Measurements from ENCODE around the gene AASDHPPT.

The AASDHPPT gene

DNA sequence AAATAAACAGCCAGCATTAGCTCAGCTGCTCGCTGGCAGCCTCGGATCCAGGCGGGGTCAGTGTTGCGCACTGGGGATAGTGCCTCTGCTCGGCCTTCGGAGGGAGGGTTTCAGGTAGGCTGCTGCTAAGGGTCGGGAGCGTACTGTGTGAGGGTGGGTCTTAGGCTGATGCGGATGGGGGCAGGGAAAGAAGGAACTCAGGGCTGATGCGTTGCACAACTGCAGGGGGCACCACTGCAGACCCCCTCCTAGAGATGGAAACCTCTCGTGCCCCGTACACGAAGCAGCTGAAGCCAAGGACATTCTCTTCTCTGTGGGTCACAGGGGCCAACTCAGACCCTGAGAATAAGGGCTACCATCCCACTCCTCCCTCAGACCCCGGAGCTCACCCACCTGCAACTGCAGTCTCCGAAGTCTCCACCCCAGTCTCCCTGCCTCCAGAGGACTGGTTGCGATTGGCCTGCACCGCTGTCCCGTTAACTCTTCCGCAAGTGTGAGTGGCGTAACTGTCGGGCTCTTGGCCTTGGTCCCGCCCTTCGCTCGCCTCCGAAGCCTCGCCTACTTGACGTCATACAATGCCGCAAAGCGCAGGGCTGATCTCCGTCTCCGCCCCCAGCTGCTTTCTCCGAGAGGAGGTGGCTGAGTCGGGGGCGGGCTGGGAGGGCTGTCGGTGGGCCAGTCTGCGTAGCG is 398 bp upstream of the AASDHPPT start, which contains the start of gene KBTBD3:
TSS of gene KBTBD3 (minus strand) at position 429 of the 690 bp plus-strand sequence. CDS start 18,250 bp downstream, outside the sequence.
- ChIA-PET POLR2A (interaction anchor here (0.8 kb wide), 1 partner anchor 14 kb away, joined by 4 read pairs; no protein-coding TSS in a partner anchor), CTCF (interaction anchor here (0.6 to 3.5 kb wide), 9 partner anchors 10 to 58 kb away, joined by 3 to 26 read pairs (median 4); no protein-coding TSS in a partner anchor)

DNA sequence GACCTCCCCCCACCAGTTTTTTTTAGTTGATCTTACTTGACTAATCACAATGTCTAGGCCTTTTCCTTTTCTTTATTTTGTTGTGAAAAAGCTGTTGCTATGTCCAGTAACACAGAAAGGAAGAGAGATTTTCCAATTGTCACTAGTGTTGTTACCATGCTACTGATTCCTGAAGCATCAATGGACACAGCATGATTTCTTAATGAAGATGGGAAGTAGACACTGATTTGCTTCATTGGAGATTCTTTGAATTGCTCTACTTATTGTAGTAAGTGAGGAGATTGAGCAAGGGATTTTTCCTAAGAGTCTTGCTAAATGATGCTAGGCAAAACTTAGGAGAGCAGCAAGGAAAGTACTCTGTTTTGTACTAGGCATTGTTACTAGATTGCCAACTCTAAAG is 4.6 kb downstream of the AASDHPPT start:
- ChIA-PET CTCF (interaction anchor here (3.2 kb wide), 1 partner anchor 10 kb away, joined by 15 read pairs; no protein-coding TSS in a partner anchor), POLR2A (no interaction called here)
- TF ChIP-seq CTCF (IDR thresholded peaks at IDR 0.05; ENCODE audit: control extremely low read depth, extremely low read depth, low read depth, missing control alignments), result no peak
- no peak for DNase-seq (ENCODE audit: extremely low spot score)

More for the DNA sequence above, 398 bp upstream of the AASDHPPT start, which contains the start of gene KBTBD3:
- TF ChIP-seq CTCF (IDR thresholded peaks at IDR 0.05; ENCODE audit: control extremely low read depth, extremely low read depth, low read depth, missing control alignments), result peak; percentile 37
- peak; percentile 93 for DNase-seq (ENCODE audit: extremely low spot score)

GRCh38 chr11:106086135-106086534 is 8.7 kb downstream of the AASDHPPT start:
- TF ChIP-seq CTCF (IDR thresholded peaks at IDR 0.05; ENCODE audit: control extremely low read depth, extremely low read depth, low read depth, missing control alignments), result no peak
- no peak for DNase-seq (ENCODE audit: extremely low spot score)
- ChIA-PET CTCF (interaction anchor here (0.8 to 3.6 kb wide), 7 partner anchors 8 to 951 kb away, joined by 3 to 26 read pairs (median 4); partner anchors contain the start of genes AASDHPPT and KBTBD3), POLR2A (no interaction called here)

- CTCF ChIA-PET, result interaction anchor here (0.7 to 3.6 kb wide), 15 partner anchors 9 to 953 kb away, joined by 3 to 26 read pairs (median 3); partner anchors contain the start of genes AASDHPPT and KBTBD3
- POLR2A ChIA-PET, result no interaction called here
- TF ChIP-seq CTCF (IDR thresholded peaks at IDR 0.05; ENCODE audit: control extremely low read depth, extremely low read depth, low read depth, missing control alignments), result no peak
- DNase-seq (ENCODE audit: extremely low spot score), result no peak
Measured at GRCh38 chr11:106086850-106087249, 9.4 kb downstream of the AASDHPPT start.

DNA sequence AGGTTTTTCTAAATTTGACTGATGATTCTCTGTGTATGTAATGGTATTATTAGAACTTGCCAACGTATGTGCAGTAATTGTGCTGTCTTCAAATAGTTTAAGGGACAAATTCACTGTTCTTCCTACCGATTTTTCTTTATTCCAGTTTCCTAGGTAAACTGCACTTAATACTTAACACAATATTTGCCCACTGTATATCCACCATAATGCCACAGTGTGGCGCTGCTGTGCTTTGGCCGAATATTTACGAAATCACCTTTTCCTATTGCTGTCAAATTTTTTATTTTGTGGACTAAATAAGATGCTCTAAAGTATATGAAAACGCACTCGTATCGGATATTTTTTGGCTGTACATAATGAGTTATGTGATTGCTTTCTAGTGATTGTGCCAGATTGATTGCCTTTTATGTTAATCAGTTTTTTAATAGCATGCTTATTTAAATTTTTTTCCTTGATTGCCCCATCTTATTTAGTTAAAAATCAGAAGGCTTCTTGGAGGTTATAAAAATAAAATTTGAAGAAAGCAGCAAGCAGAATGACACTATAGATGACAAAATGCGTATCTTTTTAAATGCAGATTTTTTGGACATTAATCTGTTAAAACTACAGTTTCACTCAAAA is 10.5 kb downstream of the AASDHPPT start:
- peak; percentile 92 for TF ChIP-seq CTCF (IDR thresholded peaks at IDR 0.05; ENCODE audit: control extremely low read depth, extremely low read depth, low read depth, missing control alignments)
- no peak for DNase-seq (ENCODE audit: extremely low spot score)
- POLR2A ChIA-PET, result no interaction called here
- CTCF ChIA-PET, result interaction anchor here (0.7 to 3.6 kb wide), 18 partner anchors 10 to 952 kb away, joined by 3 to 26 read pairs (median 3); partner anchors contain the start of genes AASDHPPT and KBTBD3

DNA sequence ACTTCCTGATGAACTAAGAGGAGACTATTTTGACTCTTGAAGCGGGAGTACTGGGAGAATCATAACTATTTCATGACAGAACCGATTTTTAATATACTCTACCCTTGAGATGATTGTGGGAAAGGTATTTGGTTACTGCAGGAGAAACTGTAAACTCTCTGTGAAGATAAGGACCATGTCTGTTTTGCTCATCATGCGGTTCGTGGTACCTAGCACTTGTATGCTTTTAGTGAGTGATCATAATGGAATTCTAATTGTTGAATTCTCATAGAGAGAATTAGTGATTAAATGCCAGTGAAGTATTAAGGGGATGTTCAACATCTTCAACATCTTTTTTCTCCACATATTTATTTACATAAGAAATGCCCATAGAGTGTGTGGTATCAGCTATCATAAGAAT is 11.4 kb downstream of the AASDHPPT start:
- no peak for TF ChIP-seq CTCF (IDR thresholded peaks at IDR 0.05; ENCODE audit: control extremely low read depth, extremely low read depth, low read depth, missing control alignments)
- ChIA-PET POLR2A (no interaction called here), CTCF (interaction anchor here (0.8 kb wide), 1 partner anchor 10 kb away, joined by 3 read pairs; no protein-coding TSS in a partner anchor)
- DNase-seq (ENCODE audit: extremely low spot score), result no peak

All from GM10248 (cell line).